ENCODE results near the gene CHCHD6.
A peak's percentile ranks its signal among the peaks of the same experiment; 100 is the strongest.

The CHCHD6 gene

GRCh38 chr3:126752303-126753190 is 48.5 kb downstream of the CHCHD6 start:
- H3K4me1 ChIP-seq (ENCODE audit: low read length), result peaks cover 4% of the 10 kb centered on the region
- no peak overlapping the region for H3K4me2 ChIP-seq (ENCODE audit: low read length)
- H3K27ac ChIP-seq (ENCODE audit: low read length), result no peak overlapping the region
- no peak overlapping the region for H3K4me3 ChIP-seq (ENCODE audit: low read length)
- H4K20me1 ChIP-seq (ENCODE audit: insufficient read depth, low read length), result no peaks in the 10 kb centered on the region
- peak; percentile 89 for TF ChIP-seq CTCF (IDR thresholded peaks at IDR 0.05; ENCODE audit: low read depth, low read length)
- TF ChIP-seq EZH2phosphoT487 (IDR thresholded peaks at IDR 0.05; ENCODE audit: low read depth), result no peak
- H3K9me3 ChIP-seq (ENCODE audit: insufficient read depth, low read length), result no peaks in the 10 kb centered on the region
- no peaks in the 10 kb centered on the region for H3K36me3 ChIP-seq (replicated peaks; ENCODE audit: low read depth, low read length)
- H3K9ac ChIP-seq (ENCODE audit: low read length), result no peak overlapping the region
- H3K27me3 ChIP-seq (ENCODE audit: low read depth, low read length), result no peaks in the 10 kb centered on the region
- H3K79me2 ChIP-seq (ENCODE audit: low read length), result no peaks in the 10 kb centered on the region
- H2AFZ ChIP-seq (ENCODE audit: low read depth, low read length), result no peak overlapping the region

- TF ChIP-seq EZH2phosphoT487 (IDR thresholded peaks at IDR 0.05; ENCODE audit: low read depth) (no peak), CTCF (IDR thresholded peaks at IDR 0.05; ENCODE audit: low read depth, low read length) (no peak)
- Histone ChIP-seq H3K36me3 (replicated peaks; ENCODE audit: low read depth, low read length) (no peaks in the 10 kb centered on the region), H3K4me2 (ENCODE audit: low read length) (no peak overlapping the region), H4K20me1 (ENCODE audit: insufficient read depth, low read length) (no peaks in the 10 kb centered on the region), H3K9ac (ENCODE audit: low read length) (no peak overlapping the region), H3K4me3 (ENCODE audit: low read length) (no peak overlapping the region), H3K27ac (ENCODE audit: low read length) (no peak overlapping the region), H3K9me3 (ENCODE audit: insufficient read depth, low read length) (no peaks in the 10 kb centered on the region), H3K79me2 (ENCODE audit: low read length) (no peaks in the 10 kb centered on the region), H2AFZ (ENCODE audit: low read depth, low read length) (no peak overlapping the region), H3K27me3 (ENCODE audit: low read depth, low read length) (no peaks in the 10 kb centered on the region), H3K4me1 (ENCODE audit: low read length) (peaks cover 4% of the 10 kb centered on the region)
Measured at GRCh38 chr3:126753191-126754160, 49.4 kb downstream of the CHCHD6 start.

GRCh38 chr3:126755866-126756265 is 51.8 kb downstream of the CHCHD6 start:
- H3K27me3 ChIP-seq (ENCODE audit: low read depth, low read length), result no peaks in the 10 kb centered on the region
- H3K9me3 ChIP-seq (ENCODE audit: insufficient read depth, low read length), result no peaks in the 10 kb centered on the region
- H3K9ac ChIP-seq (ENCODE audit: low read length), result no peak overlapping the region
- H3K79me2 ChIP-seq (ENCODE audit: low read length), result no peaks in the 10 kb centered on the region
- no peaks in the 10 kb centered on the region for H4K20me1 ChIP-seq (ENCODE audit: insufficient read depth, low read length)
- TF ChIP-seq CTCF (IDR thresholded peaks at IDR 0.05; ENCODE audit: low read depth, low read length), result no peak
- TF ChIP-seq EZH2phosphoT487 (IDR thresholded peaks at IDR 0.05; ENCODE audit: low read depth), result no peak
- H3K36me3 ChIP-seq (replicated peaks; ENCODE audit: low read depth, low read length), result no peaks in the 10 kb centered on the region
- no peak overlapping the region for H3K4me2 ChIP-seq (ENCODE audit: low read length)
- H2AFZ ChIP-seq (ENCODE audit: low read depth, low read length), result no peak overlapping the region
- no peak overlapping the region for H3K27ac ChIP-seq (ENCODE audit: low read length)
- H3K4me1 ChIP-seq (ENCODE audit: low read length), result peaks cover 4% of the 10 kb centered on the region
- no peak overlapping the region for H3K4me3 ChIP-seq (ENCODE audit: low read length)

- no peak overlapping the region for H3K9ac ChIP-seq (ENCODE audit: low read length)
- H3K4me2 ChIP-seq (ENCODE audit: low read length), result no peak overlapping the region
- no peaks in the 10 kb centered on the region for H3K4me1 ChIP-seq (ENCODE audit: low read length)
- H3K79me2 ChIP-seq (ENCODE audit: low read length), result no peaks in the 10 kb centered on the region
- TF ChIP-seq CTCF (IDR thresholded peaks at IDR 0.05; ENCODE audit: low read depth, low read length) (no peak), EZH2phosphoT487 (IDR thresholded peaks at IDR 0.05; ENCODE audit: low read depth) (no peak)
- H3K4me3 ChIP-seq (ENCODE audit: low read length), result no peak overlapping the region
- H3K27me3 ChIP-seq (ENCODE audit: low read depth, low read length), result no peaks in the 10 kb centered on the region
- H4K20me1 ChIP-seq (ENCODE audit: insufficient read depth, low read length), result no peaks in the 10 kb centered on the region
- H3K9me3 ChIP-seq (ENCODE audit: insufficient read depth, low read length), result no peaks in the 10 kb centered on the region
- H3K36me3 ChIP-seq (replicated peaks; ENCODE audit: low read depth, low read length), result no peaks in the 10 kb centered on the region
- no peak overlapping the region for H3K27ac ChIP-seq (ENCODE audit: low read length)
- no peak overlapping the region for H2AFZ ChIP-seq (ENCODE audit: low read depth, low read length)
Measured at GRCh38 chr3:126758026-126758425, 54.0 kb downstream of the CHCHD6 start.
